H9 (cell line): ENCODE results near the gene GNB3. TPM values are rescaled to one million over a fixed set of nuclear protein-coding genes. Genes with fewer than 3 reads are reported as not detected.

Experiments used
- DNase-seq: peaks from one replicate; pipeline ENCODE4 v3.0.0-alpha.2; 2017
- H2AFZ ChIP-seq: one replicate; pipeline ENCODE4 v1.6.1; 2013; ENCODE audit warnings: mild to moderate bottlenecking, low read length, control low read depth, moderate library complexity
- H2AK5ac ChIP-seq: 2 replicates; pipeline ENCODE4 v1.6.1; 2013; ENCODE audit warnings: low read length, control low read depth, mixed read lengths; ENCODE audit not compliant: insufficient read length
- H2BK120ac ChIP-seq: one replicate; pipeline ENCODE4 v1.6.1; 2013; ENCODE audit warnings: low read depth, mild to moderate bottlenecking, low read length, control low read depth, inconsistent platforms; ENCODE audit not compliant: poor library complexity, severe bottlenecking
- H2BK12ac ChIP-seq: 2 replicates; pipeline ENCODE4 v1.6.1; 2013; ENCODE audit warnings: low read length, control low read depth, mixed read lengths, low read depth; ENCODE audit not compliant: insufficient read length
- H2BK15ac ChIP-seq: 2 replicates; pipeline ENCODE4 v1.6.1; 2013; ENCODE audit warnings: low read depth, low read length, control low read depth
- H2BK20ac ChIP-seq: one replicate; pipeline ENCODE4 v1.6.1; 2013; ENCODE audit warnings: low read depth, mild to moderate bottlenecking, low read length, control low read depth, inconsistent platforms; ENCODE audit not compliant: poor library complexity, severe bottlenecking
- H2BK5ac ChIP-seq: 2 replicates; pipeline ENCODE4 v1.6.1; 2013; ENCODE audit warnings: low read length, control low read depth, mixed read lengths; ENCODE audit not compliant: insufficient read length
- H3K14ac ChIP-seq: 2 replicates; pipeline ENCODE4 v1.6.1; 2013; ENCODE audit warnings: low read length, control low read depth; ENCODE audit not compliant: insufficient read depth
- H3K18ac ChIP-seq: 2 replicates; pipeline ENCODE4 v1.6.1; 2013; ENCODE audit warnings: low read depth, mild to moderate bottlenecking, mixed read lengths, low read length, control low read depth; ENCODE audit not compliant: insufficient read length
- H3K23ac ChIP-seq: 2 replicates; pipeline ENCODE4 v1.6.1; 2013; ENCODE audit warnings: low read length, control low read depth, mixed read lengths, low read depth; ENCODE audit not compliant: insufficient read length
- H3K23me2 ChIP-seq: 2 replicates; pipeline ENCODE4 v1.6.1; 2013; ENCODE audit warnings: low read depth, mild to moderate bottlenecking, mixed read lengths, low read length, control low read depth; ENCODE audit not compliant: insufficient read length, poor library complexity, severe bottlenecking
- H3K27ac ChIP-seq: 2 replicates; pipeline ENCODE4 v1.5.1; 2013; ENCODE audit warnings: low read length, control low read depth, mixed read lengths, low read depth; ENCODE audit not compliant: insufficient read length
- H3K27me3 ChIP-seq: 2 replicates; pipeline ENCODE4 v1.6.1; 2013; ENCODE audit warnings: low read length, control low read depth, inconsistent platforms; ENCODE audit not compliant: insufficient read depth
- H3K4ac ChIP-seq: 2 replicates; pipeline ENCODE4 v1.6.1; 2013; ENCODE audit warnings: low read depth, mild to moderate bottlenecking, control low read depth, inconsistent platforms, low read length, moderate library complexity
- H3K4me1 ChIP-seq: 2 replicates; pipeline ENCODE4 v1.6.1; 2013; ENCODE audit warnings: low read length, control low read depth, inconsistent platforms; ENCODE audit not compliant: insufficient read depth
- H3K4me2 ChIP-seq: 2 replicates; pipeline ENCODE4 v1.6.1; 2013; ENCODE audit warnings: low read length, control low read depth, mixed read lengths; ENCODE audit not compliant: insufficient read length, insufficient read depth
- H3K56ac ChIP-seq: 2 replicates; pipeline ENCODE4 v1.6.1; 2013; ENCODE audit warnings: low read depth, mild to moderate bottlenecking, mixed read lengths, low read length, control low read depth; ENCODE audit not compliant: insufficient read length
- H3K79me1 ChIP-seq: 2 replicates; pipeline ENCODE4 v1.6.1; 2013; ENCODE audit warnings: low read depth, mild to moderate bottlenecking, moderate library complexity, low read length, control low read depth, inconsistent platforms; ENCODE audit not compliant: insufficient read depth, poor library complexity, severe bottlenecking
- H3K79me2 ChIP-seq: 2 replicates; pipeline ENCODE4 v1.6.1; 2013; ENCODE audit warnings: low read length, control low read depth, inconsistent platforms; ENCODE audit not compliant: insufficient read depth
- H3K9ac ChIP-seq: 2 replicates; pipeline ENCODE4 v1.6.1; 2013; ENCODE audit warnings: low read length, control low read depth, mixed read lengths; ENCODE audit not compliant: insufficient read length; ENCODE audit errors: extremely low read depth
- H3K9me3 ChIP-seq: one replicate; pipeline ENCODE4 v1.6.1; 2013; ENCODE audit warnings: low read depth, low read length, inconsistent platforms; ENCODE audit not compliant: control insufficient read depth
- H3T11ph ChIP-seq: one replicate; pipeline ENCODE4 v1.6.1; 2013; ENCODE audit warnings: mild to moderate bottlenecking, low read length, control low read depth, inconsistent platforms
- H4K20me1 ChIP-seq: one replicate; pipeline ENCODE4 v1.6.1; 2013; ENCODE audit not compliant: control insufficient read depth, insufficient read length, insufficient read depth
- H4K5ac ChIP-seq: 2 replicates; pipeline ENCODE4 v1.6.1; 2013; ENCODE audit warnings: low read depth, mild to moderate bottlenecking, mixed read lengths, low read length, control low read depth; ENCODE audit not compliant: insufficient read length
- H4K8ac ChIP-seq: replicated peaks from 2 replicates; pipeline ENCODE4 v1.6.1; 2013; ENCODE audit warnings: low read length, control low read depth, mixed read lengths, low read depth; ENCODE audit not compliant: insufficient read length
- H4K91ac ChIP-seq: 2 replicates; pipeline ENCODE4 v1.6.1; 2013; ENCODE audit warnings: low read depth, mild to moderate bottlenecking, moderate library complexity, mixed read lengths, low read length, control low read depth; ENCODE audit not compliant: insufficient read length
- H3K27ac Mint-ChIP-seq, 3 experiments: 2 replicates in 2 of 3; 3 replicates in 1 of 3; pipeline ENCODE4 v1.8.0; 2020 to 2021; ENCODE audit warnings: mixed read lengths in 3 of 3, mild to moderate bottlenecking in 1 of 3, moderate library complexity in 1 of 3
- H3K27me3 Mint-ChIP-seq: 2 replicates; pipeline ENCODE4 v1.8.0; 2021; ENCODE audit warnings: low read depth, mild to moderate bottlenecking, moderate library complexity, mixed read lengths
- H3K36me3 Mint-ChIP-seq, 3 experiments: 2 replicates in 2 of 3; 3 replicates in 1 of 3; pipeline ENCODE4 v1.8.0; 2020 to 2021; ENCODE audit warnings: low read depth in 3 of 3, mixed read lengths in 3 of 3; ENCODE audit not compliant: insufficient read depth in 1 of 3
- H3K4me1 Mint-ChIP-seq, 2 experiments: 2 replicates each; pipeline ENCODE4 v1.8.0; 2020; ENCODE audit warnings: mixed read lengths in 2 of 2
- H3K4me3 Mint-ChIP-seq, 2 experiments: 2 replicates in 1 of 2; 3 replicates in 1 of 2; pipeline ENCODE4 v1.8.0; 2020 to 2021; ENCODE audit warnings: mild to moderate bottlenecking in 2 of 2, mixed read lengths in 2 of 2, moderate library complexity in 1 of 2
- H3K9me3 Mint-ChIP-seq, 2 experiments: 2 replicates in 1 of 2; 3 replicates in 1 of 2; pipeline ENCODE4 v1.8.0; 2020; ENCODE audit warnings: mild to moderate bottlenecking in 2 of 2, mixed read lengths in 2 of 2, moderate library complexity in 1 of 2
- CTCF ChIP-seq: fragments of 200-600 bp; sonication (generic); conservative IDR thresholded peaks from 3 replicates; pipeline ENCODE4 v1.8.0; 2021; ENCODE audit warnings: antibody characterized with exemption, mild to moderate bottlenecking
- WGBS: extraction: QIAGEN DNeasy Blood & Tissue Kit; methylation state at CpG from one replicate; pipeline ENCODE4 v1.1.7; 2013; ENCODE audit warnings: missing lambda C conversion rate, low lambda C conversion rate, mixed read lengths; ENCODE audit not compliant: insufficient read length; ENCODE audit errors: extremely low coverage; 5-methylcytosine and 5-hydroxymethylcytosine counted together
- total RNA-seq: library from RNA; stranded (reverse); gene quantifications from 2 replicates; pipeline ENCODE4 v1.2.1, GENCODE V29; 2021

Gene GNB3
- total RNA-seq, 1 experiment from 2014 or later, result 17.3 TPM

GRCh38 chr12:6795088-6795487 is 45.6 kb upstream of the GNB3 start:
- peaks cover 50% of the 10 kb centered on the region for H3K27me3 Mint-ChIP-seq
- no peak overlapping the region for H3K27ac ChIP-seq
- no peak overlapping the region for H4K8ac ChIP-seq
- no peak for DNase-seq
- no peak overlapping the region for H3K23ac ChIP-seq
- H3T11ph ChIP-seq, result no peak overlapping the region
- H2BK20ac ChIP-seq, result no peak overlapping the region
- H3K4me3 Mint-ChIP-seq, result no peak overlapping the region
- H3K9me3 ChIP-seq, result no peaks in the 10 kb centered on the region
- no peaks in the 10 kb centered on the region; a peak in 1 of 7 replicates for H3K36me3 Mint-ChIP-seq
- WGBS, result no CpG with 5 or more reads among the region's 2 CpGs
- H3K27me3 ChIP-seq, result no peaks in the 10 kb centered on the region; the same call in 1 of the 2 replicates
- no peaks in the 10 kb centered on the region for H3K9me3 Mint-ChIP-seq
- no peak overlapping the region for H3K18ac ChIP-seq
- no peak overlapping the region for H3K14ac ChIP-seq
- H2BK120ac ChIP-seq, result no peak overlapping the region
- H3K27ac Mint-ChIP-seq, result no peak overlapping the region
- H3K79me2 ChIP-seq, result no peaks in the 10 kb centered on the region
- H3K9ac ChIP-seq, result no peak overlapping the region
- no peaks in the 10 kb centered on the region for H3K79me1 ChIP-seq
- H4K91ac ChIP-seq, result no peak overlapping the region
- no peaks in the 10 kb centered on the region for H3K23me2 ChIP-seq
- H2AK5ac ChIP-seq, result no peak overlapping the region
- TF ChIP-seq CTCF, result no peak
- H3K4me1 Mint-ChIP-seq, result peaks cover 9 to 18% of the 10 kb centered on the region in 2 experiments
- H3K56ac ChIP-seq, result no peak overlapping the region
- no peak overlapping the region for H2AFZ ChIP-seq
- H2BK5ac ChIP-seq, result no peak overlapping the region
- no peak overlapping the region for H2BK15ac ChIP-seq
- H3K4me1 ChIP-seq, result no peaks in the 10 kb centered on the region
- no peak overlapping the region for H2BK12ac ChIP-seq
- no peaks in the 10 kb centered on the region for H4K20me1 ChIP-seq
- no peak overlapping the region for H3K4ac ChIP-seq
- H4K5ac ChIP-seq, result no peak overlapping the region
- H3K4me2 ChIP-seq, result no peak overlapping the region
